Stimulated activated CD8-positive, alpha-beta memory T cell treated with anti-CD3 and anti-CD28 coated beads, Interleukin-2, amount 100 ng/mL, for 48 hours (primary cell): ENCODE measurements around the gene TXNDC8.

Experiments used
- DNase-seq, 2 donors: peaks; one replicate each; pipeline ENCODE4 v3.0.0-alpha.2; 2020; ENCODE audit warnings: low read depth in 2 of 2

The TXNDC8 gene

GRCh38 chr9:110278080-110278707, 59.5 kb downstream of the TXNDC8 start:
- no peak for DNase-seq

- no peak for DNase-seq
Observed at GRCh38 chr9:110276781-110277180, 60.9 kb downstream of the TXNDC8 start.

GRCh38 chr9:110270211-110270995, 67.3 kb downstream of the TXNDC8 start:
- no peak for DNase-seq

- no peak for DNase-seq
Observed at GRCh38 chr9:110266795-110267194, 70.9 kb downstream of the TXNDC8 start.

GRCh38 chr9:110261632-110262031, 76.0 kb downstream of the TXNDC8 start:
- no peak for DNase-seq

GRCh38 chr9:110260911-110261310, 76.8 kb downstream of the TXNDC8 start:
- DNase-seq: no peak

- no peak for DNase-seq
Observed at GRCh38 chr9:110259566-110259965, 78.1 kb downstream of the TXNDC8 start.

GRCh38 chr9:110258690-110259091, 79.0 kb downstream of the TXNDC8 start:
- no peak for DNase-seq

- DNase-seq: no peak
Observed at GRCh38 chr9:110257956-110258355, 79.7 kb downstream of the TXNDC8 start.

GRCh38 chr9:110257097-110257841, 80.4 kb downstream of the TXNDC8 start:
- no peak for DNase-seq

GRCh38 chr9:110256380-110257096, 81.1 kb downstream of the TXNDC8 start, which contains the start of gene TXN:
Gene TXN, minus strand, starts transcription at chr9:110256507. Its CDS starts 72 bp downstream, at chr9:110256435.
- peak; percentile 85 to 89 for DNase-seq

- peak; percentile 46 to 57 for DNase-seq
Observed at GRCh38 chr9:110255463-110256379, 81.9 kb downstream of the TXNDC8 start.

- no peak for DNase-seq
Observed at GRCh38 chr9:110255034-110255462, 82.6 kb downstream of the TXNDC8 start.

- DNase-seq: no peak
Observed at GRCh38 chr9:110254500-110254899, 83.2 kb downstream of the TXNDC8 start.
